HepG2 (cell line): ENCODE results near the gene PPP2R2B. TPM values are rescaled to one million over a fixed set of nuclear protein-coding genes. Genes with fewer than 3 reads are reported as not detected.

Source experiments
- ATAC-seq: fragments of 200-7000 bp; cut with Tn5 transposase; 3 replicates; pipeline ENCODE4 v1.9.1; 2020; ENCODE audit warnings: mild to moderate bottlenecking, moderate library complexity
- BruUV-seq: library from RNA; stranded (reverse); fragments of 400-500 nt; replicated peaks from 2 replicates; lab custom pipeline; 2021; lab: Mats Ljungman, UMichigan
- CTCF ChIA-PET: fragments of 300-600 bp; formaldehyde crosslinking; extraction: SDS; loops from one replicate; lab custom pipeline; 2021; ENCODE audit warnings: low total read pairs, inconsistent platforms, low intra/inter-chr PET ratio; lab: Yijun Ruan, JAX
- POLR2A ChIA-PET: fragments of 350-600 bp; sonication (Branson Sonifier 250); formaldehyde crosslinking; loops from one replicate; lab custom pipeline; 2020; ENCODE audit warnings: antibody characterized with exemption, inconsistent platforms; lab: Yijun Ruan, JAX
- DNase-seq: peaks from one replicate; pipeline ENCODE4 v3.0.0-alpha.2; 2015; ENCODE audit warnings: low spot score
- FAIRE-seq: peaks from 3 replicates; lab custom pipeline; 2011; peaks lifted over from hg19 to GRCh38; lab: Jason Lieb, UNC
- H2AFZ ChIP-seq: one replicate; pipeline ENCODE4 v1.6.1; 2011; ENCODE audit warnings: low read length, inconsistent platforms
- H3K27ac ChIP-seq: fragments of 300-600 bp; 3 replicates; pipeline ENCODE4 v1.8.0; 2011; ENCODE audit warnings: mixed run types, mild to moderate bottlenecking, mixed read lengths, low read length, inconsistent platforms; ENCODE audit not compliant: insufficient read depth; ENCODE audit errors: extremely low read length
- H3K27me3 ChIP-seq, 2 experiments: fragments of 200-600 bp in 1 of 2; 2 replicates in 1 of 2; 3 replicates in 1 of 2; pipeline versions ENCODE4 v1.6.0 to v1.8.0; 2011; ENCODE audit warnings: low read length in 2 of 2, mild to moderate bottlenecking in 2 of 2, moderate library complexity in 2 of 2, inconsistent platforms in 1 of 2; ENCODE audit not compliant: insufficient read depth in 2 of 2, control insufficient read depth in 1 of 2
- H3K36me3 ChIP-seq, 2 experiments: fragments of 200-600 bp in 1 of 2; replicated peaks in 1 of 2; 2 replicates in 1 of 2; 3 replicates in 1 of 2; pipeline versions ENCODE4 v1.5.1 to v1.8.0; 2011; ENCODE audit warnings: low read length in 2 of 2, inconsistent platforms in 1 of 2; ENCODE audit not compliant: insufficient read depth in 2 of 2, control insufficient read depth in 1 of 2
- H3K4me1 ChIP-seq: 2 replicates; pipeline ENCODE4 v1.5.1; 2012; ENCODE audit warnings: low read length, inconsistent platforms; ENCODE audit not compliant: insufficient read depth
- H3K4me2 ChIP-seq: 2 replicates; pipeline ENCODE4 v1.6.0; 2011; ENCODE audit warnings: low read depth, low read length, inconsistent platforms
- H3K4me3 ChIP-seq, 3 experiments: fragments of 200-600 bp in 1 of 3; sonication (generic), shearing (Covaris generic) in 1 of 3; replicated peaks in 1 of 3; 2 replicates each; pipeline ENCODE4 v1.5.1; 2011 to 2016; ENCODE audit warnings: low read length in 3 of 3, inconsistent platforms in 2 of 3, low read depth in 2 of 3, mild to moderate bottlenecking in 2 of 3, control low read depth in 1 of 3, mixed read lengths in 1 of 3; ENCODE audit not compliant: insufficient read depth in 1 of 3
- H3K79me2 ChIP-seq: one replicate; pipeline ENCODE4 v1.6.1; 2011; ENCODE audit warnings: low read length, inconsistent platforms; ENCODE audit not compliant: insufficient read depth
- H3K9ac ChIP-seq: 2 replicates; pipeline ENCODE4 v1.6.0; 2011; ENCODE audit warnings: mild to moderate bottlenecking, low read depth, low read length, inconsistent platforms; ENCODE audit not compliant: insufficient read depth
- H3K9me3 ChIP-seq: 2 replicates; pipeline ENCODE4 v1.5.1; 2012; ENCODE audit warnings: mild to moderate bottlenecking, low read length
- H4K20me1 ChIP-seq: 2 replicates; pipeline ENCODE4 v1.6.0; 2011; ENCODE audit warnings: inconsistent platforms, mild to moderate bottlenecking, low read length, moderate library complexity; ENCODE audit not compliant: insufficient read depth
- ASH2L ChIP-seq: fragments of 300-600, 200-600 bp; sonication (generic); IDR thresholded peaks from 2 replicates; pipeline ENCODE4 v1.7.0; 2017; ENCODE audit warnings: low read depth, mild to moderate bottlenecking, moderate library complexity, mixed read lengths, low read length; ENCODE audit not compliant: insufficient read length
- ATF4 ChIP-seq, 2 experiments: fragments of 450-650 bp in 1 of 2; sonication (generic) in 1 of 2; formaldehyde crosslinking; IDR thresholded peaks; 2 replicates each; pipeline versions ENCODE4 v1.5.0 to v1.8.0; 2020 to 2022; ENCODE audit warnings: mild to moderate bottlenecking in 1 of 2, missing genetic modification reagents in 1 of 2
- CEBPG ChIP-seq: IDR thresholded peaks from 2 replicates; pipeline ENCODE4 v1.6.1; 2016
- DNMT3B ChIP-seq: conservative IDR thresholded peaks from 2 replicates; pipeline ENCODE4 v1.6.1; 2016; ENCODE audit warnings: missing biosample characterization, control low read depth
- IKZF1 ChIP-seq: fragments of 450-650 bp; IDR thresholded peaks from 2 replicates; pipeline ENCODE4 v1.7.1; 2016
- MYPOP ChIP-seq: sonication (generic); formaldehyde crosslinking; IDR thresholded peaks from 2 replicates; pipeline ENCODE4 v1.8.1; 2023; ENCODE audit warnings: mild to moderate bottlenecking, moderate library complexity, missing genetic modification reagents
- PRPF4 ChIP-seq: fragments of 200-400 bp; formaldehyde crosslinking; IDR thresholded peaks from 2 replicates; pipeline ENCODE4 v1.6.1; 2016; ENCODE audit warnings: low read length, low read depth; ENCODE audit not compliant: poor library complexity, severe bottlenecking
- RFX1 ChIP-seq: fragments of 450-650 bp; IDR thresholded peaks from 2 replicates; pipeline ENCODE4 v1.6.1; 2017
- SNAPC5 ChIP-seq: sonication (generic); formaldehyde crosslinking; IDR thresholded peaks from 2 replicates; pipeline ENCODE4 v1.8.1; 2023; ENCODE audit warnings: mild to moderate bottlenecking, missing genetic modification reagents, borderline replicate concordance
- SNRNP70 ChIP-seq: fragments of 200-400 bp; formaldehyde crosslinking; IDR thresholded peaks from 2 replicates; pipeline ENCODE4 v1.6.1; 2017; ENCODE audit warnings: mild to moderate bottlenecking, low read depth, low read length, moderate library complexity
- ZNF367 ChIP-seq: sonication (generic); formaldehyde crosslinking; IDR thresholded peaks from 2 replicates; pipeline ENCODE4 v1.4.0; 2020; ENCODE audit warnings: missing genetic modification reagents, borderline replicate concordance
- ZNF552 ChIP-seq: sonication (generic); formaldehyde crosslinking; IDR thresholded peaks from 2 replicates; pipeline ENCODE4 v1.9.0; 2022; ENCODE audit warnings: missing genetic modification reagents, mild to moderate bottlenecking, borderline replicate concordance
- ZNF639 ChIP-seq: conservative IDR thresholded peaks from 2 replicates; pipeline ENCODE4 v1.6.1; 2018; ENCODE audit warnings: missing genetic modification reagents
- ZNF780A ChIP-seq: sonication (generic); formaldehyde crosslinking; IDR thresholded peaks from 2 replicates; pipeline ENCODE4 v1.8.0; 2022; ENCODE audit warnings: mild to moderate bottlenecking, missing genetic modification reagents, moderate library complexity
- WGBS: methylation state at CpG from one replicate; pipeline ENCODE4 v1.1.6; 2017; ENCODE audit warnings: low lambda C conversion rate; 5-methylcytosine and 5-hydroxymethylcytosine counted together
- in situ Hi-C: cut with HindIII; loops from 2 replicates; pipeline ENCODE4 v1.10.0; 2017; ENCODE audit warnings: low pct_unique_long_range_greater_than_20kb; ENCODE audit not compliant: extremely low pct_ligation_motif_present
- intact Hi-C: fragments of 100-400 bp; cut with micrococcal nuclease; formaldehyde crosslinking; loops from one replicate; pipeline ENCODE4 v1.10.0; 2022; ENCODE audit not compliant: unreplicated experiment
- polyA plus RNA-seq, 8 experiments: library from polyadenylated mRNA; depleted of rRNA in 3 of 8; stranded (reverse) in 7 of 8; unstranded in 1 of 8; fragments of >200 nt; fragmentation: Illumina TruSeq in 4 of 8; extraction: Trizol in 4 of 8; gene quantifications; 2 replicates each; pipeline versions ENCODE4 v1.2.1 to v1.2.3, GENCODE V29; 2011 to 2016; ENCODE audit warnings: low read depth in 4 of 8, missing spikeins in 1 of 8, mixed read lengths in 1 of 8; ENCODE audit not compliant: insufficient read depth in 1 of 8
- total RNA-seq, 5 experiments: library from RNA; depleted of rRNA; stranded (reverse); fragments of >200 nt; fragmentation: Illumina TruSeq; extraction: Trizol; gene quantifications; 2 replicates each; pipeline ENCODE4 v1.2.3, GENCODE V29; 2016; ENCODE audit warnings: low read depth in 1 of 5
- TF ChIP-seq, protein P1 (sequence below): sonication (generic); formaldehyde crosslinking; IDR thresholded peaks from 2 replicates; pipeline ENCODE4 v1.5.0; 2020; ENCODE audit warnings: mild to moderate bottlenecking, missing genetic modification reagents, borderline replicate concordance

PPP2R2B gene
- total and polyA plus RNA-seq, 2 of the 13 experiments (the other 11 are each of a cell fraction or from before 2014, with no cell fraction given) = not detected

- Histone ChIP-seq H3K4me2 (no peak overlapping the region), H3K9me3 (no peaks in the 10 kb centered on the region), H3K4me1 (no peaks in the 10 kb centered on the region), H3K9ac (no peak overlapping the region), H2AFZ (no peak overlapping the region), H3K27me3 (no peaks in the 10 kb centered on the region), H4K20me1 (no peaks in the 10 kb centered on the region), H3K36me3 (no peaks in the 10 kb centered on the region), H3K27ac (no peak overlapping the region), H3K4me3 (no peak overlapping the region), H3K79me2 (no peaks in the 10 kb centered on the region)
- DNase-seq = no peak
- WGBS = 86% methylated on average over 1 of the region's 1 CpG
- FAIRE-seq = no peak
- BruUV-seq = no TSS peak
- POLR2A ChIA-PET = no interaction called here
- in situ Hi-C loops (no loop called here), intact Hi-C loops (no loop called here)
- CTCF ChIA-PET = no interaction called here
- ATAC-seq = no peak
- TF ChIP-seq ZNF780A (CRISPR knock-in tag) = no peak
- TF ChIP-seq RFX1 = no peak
- TF ChIP-seq IKZF1 = no peak
- TF ChIP-seq ZNF552 (CRISPR knock-in tag) = no peak
- TF ChIP-seq DNMT3B (CRISPR knock-in tag) = no peak
- no peak for TF ChIP-seq ZNF367 (CRISPR knock-in tag)
- TF ChIP-seq CEBPG = no peak
- TF ChIP-seq ZNF639 (CRISPR knock-in tag) = no peak
- TF ChIP-seq SNAPC5 = no peak
- no peak for TF ChIP-seq ATF4 (CRISPR knock-in tag; IDR thresholded peaks at IDR 0.05)
- TF ChIP-seq ASH2L = no peak
- TF ChIP-seq, protein P1, sequence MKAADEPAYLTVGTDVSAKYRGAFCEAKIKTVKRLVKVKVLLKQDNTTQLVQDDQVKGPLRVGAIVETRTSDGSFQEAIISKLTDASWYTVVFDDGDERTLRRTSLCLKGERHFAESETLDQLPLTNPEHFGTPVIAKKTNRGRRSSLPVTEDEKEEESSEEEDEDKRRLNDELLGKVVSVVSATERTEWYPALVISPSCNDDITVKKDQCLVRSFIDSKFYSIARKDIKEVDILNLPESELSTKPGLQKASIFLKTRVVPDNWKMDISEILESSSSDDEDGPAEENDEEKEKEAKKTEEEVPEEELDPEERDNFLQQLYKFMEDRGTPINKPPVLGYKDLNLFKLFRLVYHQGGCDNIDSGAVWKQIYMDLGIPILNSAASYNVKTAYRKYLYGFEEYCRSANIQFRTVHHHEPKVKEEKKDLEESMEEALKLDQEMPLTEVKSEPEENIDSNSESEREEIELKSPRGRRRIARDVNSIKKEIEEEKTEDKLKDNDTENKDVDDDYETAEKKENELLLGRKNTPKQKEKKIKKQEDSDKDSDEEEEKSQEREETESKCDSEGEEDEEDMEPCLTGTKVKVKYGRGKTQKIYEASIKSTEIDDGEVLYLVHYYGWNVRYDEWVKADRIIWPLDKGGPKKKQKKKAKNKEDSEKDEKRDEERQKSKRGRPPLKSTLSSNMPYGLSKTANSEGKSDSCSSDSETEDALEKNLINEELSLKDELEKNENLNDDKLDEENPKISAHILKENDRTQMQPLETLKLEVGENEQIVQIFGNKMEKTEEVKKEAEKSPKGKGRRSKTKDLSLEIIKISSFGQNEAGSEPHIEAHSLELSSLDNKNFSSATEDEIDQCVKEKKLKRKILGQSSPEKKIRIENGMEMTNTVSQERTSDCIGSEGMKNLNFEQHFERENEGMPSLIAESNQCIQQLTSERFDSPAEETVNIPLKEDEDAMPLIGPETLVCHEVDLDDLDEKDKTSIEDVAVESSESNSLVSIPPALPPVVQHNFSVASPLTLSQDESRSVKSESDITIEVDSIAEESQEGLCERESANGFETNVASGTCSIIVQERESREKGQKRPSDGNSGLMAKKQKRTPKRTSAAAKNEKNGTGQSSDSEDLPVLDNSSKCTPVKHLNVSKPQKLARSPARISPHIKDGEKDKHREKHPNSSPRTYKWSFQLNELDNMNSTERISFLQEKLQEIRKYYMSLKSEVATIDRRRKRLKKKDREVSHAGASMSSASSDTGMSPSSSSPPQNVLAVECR (CRISPR knock-in tag) = no peak
- TF ChIP-seq MYPOP (CRISPR knock-in tag) = no peak
- no peak for TF ChIP-seq SNRNP70
- no peak for TF ChIP-seq PRPF4
Observed at GRCh38 chr5:146710348-146710747, 168.2 kb downstream of the PPP2R2B start.
